ENCODE results near the gene PPIL1. TPM values are rescaled to one million over a fixed set of nuclear protein-coding genes. Genes with fewer than 3 reads are reported as not detected.

Gene PPIL1
- total RNA-seq, 1 experiment from 2014 or later: 124 TPM

DNA sequence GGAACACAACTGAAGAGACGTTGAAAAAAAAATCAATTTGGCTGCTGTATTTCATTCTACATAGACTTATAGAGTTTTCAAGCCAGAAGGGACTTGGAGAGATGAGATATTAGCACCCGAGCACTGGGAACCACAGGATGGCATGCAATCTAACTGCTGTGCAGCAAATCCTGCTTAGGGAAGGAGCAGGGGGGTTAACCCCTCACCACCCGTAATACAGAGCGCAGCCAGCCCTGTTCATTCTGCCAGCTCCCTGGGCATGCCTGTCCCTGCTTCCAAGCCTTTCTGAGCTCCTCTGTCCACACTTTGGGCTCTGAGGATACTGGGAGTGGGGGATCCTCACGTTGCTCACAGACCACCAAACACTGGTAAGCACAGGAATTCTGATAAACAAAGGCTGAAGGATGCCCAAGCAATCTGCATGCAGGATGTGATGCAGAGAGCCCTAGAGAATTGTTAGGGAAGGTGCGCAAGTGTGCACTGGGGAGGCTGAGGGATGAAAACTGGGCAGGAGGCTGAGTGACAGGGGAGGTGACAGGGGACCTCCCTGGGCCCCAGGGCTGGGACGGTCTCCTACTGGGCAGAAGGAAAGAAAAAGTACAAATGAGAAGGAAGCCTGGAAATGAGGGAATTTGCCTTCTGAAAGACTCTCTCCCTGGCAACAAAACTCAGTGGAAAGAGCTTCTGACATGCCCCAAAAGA lies 69.4 kb downstream of the PPIL1 start:
- in situ Hi-C loops (cut with HindIII; ENCODE audit: low sequenced_read_pairs): no loop called here
- DNase-seq (ENCODE audit: low spot score): no peak

Other genes with a start within 250 kb of the PPIL1 start
- 105 and 117 TPM in 2 replicates for gene CDKN1A, start 196.1 kb downstream of the PPIL1 start, total RNA-seq (2014; rRNA removed; shearing (Covaris generic))
- 0.06 TPM in 1 of 2 replicates, not detected in the other for gene RAB44, start 177.0 kb downstream of the PPIL1 start, total RNA-seq (2014; rRNA removed; shearing (Covaris generic))
- 28.1 and 37.6 TPM in 2 replicates for gene CPNE5, start 35.4 kb downstream of the PPIL1 start, total RNA-seq (2014; rRNA removed; shearing (Covaris generic))
- gene C6orf89, start 11.1 kb upstream of the PPIL1 start, total RNA-seq (2014; rRNA removed; shearing (Covaris generic)): 22.5 and 30.1 TPM in 2 replicates
- not detected in 2 replicates for gene PI16, start 79.9 kb upstream of the PPIL1 start, total RNA-seq (2014; rRNA removed; shearing (Covaris generic))
- 389 and 393 TPM in 2 replicates for gene MTCH1, start 111.4 kb upstream of the PPIL1 start, total RNA-seq (2014; rRNA removed; shearing (Covaris generic))
- gene FGD2, start 130.9 kb upstream of the PPIL1 start, total RNA-seq (2014; rRNA removed; shearing (Covaris generic)): 0.55 and 1.2 TPM in 2 replicates